ENCODE data around the gene RSL24D1. TPM values are rescaled to one million over a fixed set of nuclear protein-coding genes. Genes with fewer than 3 reads are reported as not detected.
A peak's percentile ranks its signal among the peaks of the same experiment; 100 is the strongest.

Gene RSL24D1
- total and polyA plus RNA-seq, 2 of the 13 experiments (the other 11 are each of a cell fraction or from before 2014, with no cell fraction given), result 58.8 to 100.0 TPM

DNA sequence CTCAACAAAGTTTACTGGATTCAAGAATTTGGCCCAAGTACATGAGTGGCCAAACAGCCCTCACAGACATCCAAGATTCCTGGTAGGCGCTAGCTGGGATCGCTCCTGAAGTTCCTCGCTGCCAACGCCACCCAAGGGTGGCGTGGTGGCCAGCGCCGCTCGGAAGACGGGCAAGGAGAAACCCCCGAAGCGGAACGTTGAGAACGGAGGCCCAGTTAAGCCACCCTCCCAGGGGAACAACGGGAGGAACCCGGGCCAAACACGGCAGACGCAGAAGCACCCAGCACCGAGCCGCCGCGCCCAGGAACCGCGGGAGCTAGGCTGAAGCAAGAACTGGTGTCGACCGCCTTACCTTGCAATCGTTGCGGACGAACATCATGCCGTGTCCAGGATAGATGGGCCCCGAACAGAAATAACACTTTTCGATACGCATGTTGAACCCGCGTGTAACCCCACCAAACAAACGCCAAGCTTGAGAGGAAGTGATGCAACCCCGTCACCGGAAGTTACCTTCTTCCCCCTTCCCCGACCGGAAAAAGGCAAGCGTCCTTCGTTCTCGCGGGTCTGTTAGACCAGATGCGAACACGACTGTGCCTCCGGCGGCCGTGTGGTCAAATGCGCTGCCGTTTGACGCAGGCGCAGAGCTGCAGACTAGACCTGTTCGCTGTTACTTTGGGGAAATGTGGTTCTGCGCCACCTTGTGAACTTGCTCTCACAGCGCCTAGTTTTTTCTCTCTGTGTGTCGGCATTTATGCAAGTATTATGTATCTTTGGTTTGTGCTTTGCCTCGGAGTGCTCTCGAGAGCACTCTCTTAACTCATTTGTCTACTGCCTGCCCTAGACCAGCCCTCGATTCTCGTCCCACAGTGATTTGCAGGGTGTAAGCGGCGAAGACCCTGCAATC lies at the start of gene RSL24D1 (continued):
- TF ChIP-seq, protein P1, sequence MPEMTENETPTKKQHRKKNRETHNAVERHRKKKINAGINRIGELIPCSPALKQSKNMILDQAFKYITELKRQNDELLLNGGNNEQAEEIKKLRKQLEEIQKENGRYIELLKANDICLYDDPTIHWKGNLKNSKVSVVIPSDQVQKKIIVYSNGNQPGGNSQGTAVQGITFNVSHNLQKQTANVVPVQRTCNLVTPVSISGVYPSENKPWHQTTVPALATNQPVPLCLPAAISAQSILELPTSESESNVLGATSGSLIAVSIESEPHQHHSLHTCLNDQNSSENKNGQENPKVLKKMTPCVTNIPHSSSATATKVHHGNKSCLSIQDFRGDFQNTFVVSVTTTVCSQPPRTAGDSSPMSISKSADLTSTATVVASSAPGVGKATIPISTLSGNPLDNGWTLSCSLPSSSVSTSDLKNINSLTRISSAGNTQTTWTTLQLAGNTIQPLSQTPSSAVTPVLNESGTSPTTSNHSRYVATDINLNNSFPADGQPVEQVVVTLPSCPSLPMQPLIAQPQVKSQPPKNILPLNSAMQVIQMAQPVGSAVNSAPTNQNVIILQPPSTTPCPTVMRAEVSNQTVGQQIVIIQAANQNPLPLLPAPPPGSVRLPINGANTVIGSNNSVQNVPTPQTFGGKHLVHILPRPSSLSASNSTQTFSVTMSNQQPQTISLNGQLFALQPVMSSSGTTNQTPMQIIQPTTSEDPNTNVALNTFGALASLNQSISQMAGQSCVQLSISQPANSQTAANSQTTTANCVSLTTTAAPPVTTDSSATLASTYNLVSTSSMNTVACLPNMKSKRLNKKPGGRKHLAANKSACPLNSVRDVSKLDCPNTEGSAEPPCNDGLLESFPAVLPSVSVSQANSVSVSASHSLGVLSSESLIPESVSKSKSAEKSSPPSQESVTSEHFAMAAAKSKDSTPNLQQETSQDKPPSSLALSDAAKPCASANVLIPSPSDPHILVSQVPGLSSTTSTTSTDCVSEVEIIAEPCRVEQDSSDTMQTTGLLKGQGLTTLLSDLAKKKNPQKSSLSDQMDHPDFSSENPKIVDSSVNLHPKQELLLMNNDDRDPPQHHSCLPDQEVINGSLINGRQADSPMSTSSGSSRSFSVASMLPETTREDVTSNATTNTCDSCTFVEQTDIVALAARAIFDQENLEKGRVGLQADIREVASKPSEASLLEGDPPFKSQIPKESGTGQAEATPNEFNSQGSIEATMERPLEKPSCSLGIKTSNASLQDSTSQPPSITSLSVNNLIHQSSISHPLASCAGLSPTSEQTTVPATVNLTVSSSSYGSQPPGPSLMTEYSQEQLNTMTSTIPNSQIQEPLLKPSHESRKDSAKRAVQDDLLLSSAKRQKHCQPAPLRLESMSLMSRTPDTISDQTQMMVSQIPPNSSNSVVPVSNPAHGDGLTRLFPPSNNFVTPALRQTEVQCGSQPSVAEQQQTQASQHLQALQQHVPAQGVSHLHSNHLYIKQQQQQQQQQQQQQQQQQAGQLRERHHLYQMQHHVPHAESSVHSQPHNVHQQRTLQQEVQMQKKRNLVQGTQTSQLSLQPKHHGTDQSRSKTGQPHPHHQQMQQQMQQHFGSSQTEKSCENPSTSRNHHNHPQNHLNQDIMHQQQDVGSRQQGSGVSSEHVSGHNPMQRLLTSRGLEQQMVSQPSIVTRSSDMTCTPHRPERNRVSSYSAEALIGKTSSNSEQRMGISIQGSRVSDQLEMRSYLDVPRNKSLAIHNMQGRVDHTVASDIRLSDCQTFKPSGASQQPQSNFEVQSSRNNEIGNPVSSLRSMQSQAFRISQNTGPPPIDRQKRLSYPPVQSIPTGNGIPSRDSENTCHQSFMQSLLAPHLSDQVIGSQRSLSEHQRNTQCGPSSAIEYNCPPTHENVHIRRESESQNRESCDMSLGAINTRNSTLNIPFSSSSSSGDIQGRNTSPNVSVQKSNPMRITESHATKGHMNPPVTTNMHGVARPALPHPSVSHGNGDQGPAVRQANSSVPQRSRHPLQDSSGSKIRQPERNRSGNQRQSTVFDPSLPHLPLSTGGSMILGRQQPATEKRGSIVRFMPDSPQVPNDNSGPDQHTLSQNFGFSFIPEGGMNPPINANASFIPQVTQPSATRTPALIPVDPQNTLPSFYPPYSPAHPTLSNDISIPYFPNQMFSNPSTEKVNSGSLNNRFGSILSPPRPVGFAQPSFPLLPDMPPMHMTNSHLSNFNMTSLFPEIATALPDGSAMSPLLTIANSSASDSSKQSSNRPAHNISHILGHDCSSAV (CRISPR knock-in tag; IDR thresholded peaks at IDR 0.05; ENCODE audit: borderline replicate concordance), result no peak
- TF ChIP-seq TAF1 (CRISPR knock-in tag; IDR thresholded peaks at IDR 0.05), result peak; percentile 82
- 0 out of 2 replicates have a peak, but pooled peaks have one; percentile 68 for TF ChIP-seq RFXANK (CRISPR knock-in tag; IDR thresholded peaks at IDR 0.05)
- TF ChIP-seq SIN3B (IDR thresholded peaks at IDR 0.05; ENCODE audit: low read length), result peak; percentile 19
- TF ChIP-seq ZNF724P (CRISPR knock-in tag; IDR thresholded peaks at IDR 0.05; ENCODE audit: borderline replicate concordance), result 0 out of 2 replicates have a peak, but pooled peaks have one; percentile 52
- TF ChIP-seq, protein P2, sequence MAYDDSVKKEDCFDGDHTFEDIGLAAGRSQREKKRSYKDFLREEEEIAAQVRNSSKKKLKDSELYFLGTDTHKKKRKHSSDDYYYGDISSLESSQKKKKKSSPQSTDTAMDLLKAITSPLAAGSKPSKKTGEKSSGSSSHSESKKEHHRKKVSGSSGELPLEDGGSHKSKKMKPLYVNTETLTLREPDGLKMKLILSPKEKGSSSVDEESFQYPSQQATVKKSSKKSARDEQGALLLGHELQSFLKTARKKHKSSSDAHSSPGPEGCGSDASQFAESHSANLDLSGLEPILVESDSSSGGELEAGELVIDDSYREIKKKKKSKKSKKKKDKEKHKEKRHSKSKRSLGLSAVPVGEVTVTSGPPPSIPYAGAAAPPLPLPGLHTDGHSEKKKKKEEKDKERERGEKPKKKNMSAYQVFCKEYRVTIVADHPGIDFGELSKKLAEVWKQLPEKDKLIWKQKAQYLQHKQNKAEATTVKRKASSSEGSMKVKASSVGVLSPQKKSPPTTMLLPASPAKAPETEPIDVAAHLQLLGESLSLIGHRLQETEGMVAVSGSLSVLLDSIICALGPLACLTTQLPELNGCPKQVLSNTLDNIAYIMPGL (CRISPR knock-in tag; IDR thresholded peaks at IDR 0.05; ENCODE audit: borderline replicate concordance in 1 of 2, low read depth in 1 of 2), result peak; percentile 66 to 88; a peak in 3 of 4 replicates
- TF ChIP-seq DR1 (CRISPR knock-in tag; IDR thresholded peaks at IDR 0.05), result peak; percentile 59; the same call in 1 of the 2 replicates
- peak; percentile 96 for TF ChIP-seq KMT2B (CRISPR knock-in tag; IDR thresholded peaks at IDR 0.05)
- TF ChIP-seq NR2C2 (CRISPR knock-in tag; IDR thresholded peaks at IDR 0.05; ENCODE audit: borderline replicate concordance), result peak; percentile 87
- TF ChIP-seq, protein P3, sequence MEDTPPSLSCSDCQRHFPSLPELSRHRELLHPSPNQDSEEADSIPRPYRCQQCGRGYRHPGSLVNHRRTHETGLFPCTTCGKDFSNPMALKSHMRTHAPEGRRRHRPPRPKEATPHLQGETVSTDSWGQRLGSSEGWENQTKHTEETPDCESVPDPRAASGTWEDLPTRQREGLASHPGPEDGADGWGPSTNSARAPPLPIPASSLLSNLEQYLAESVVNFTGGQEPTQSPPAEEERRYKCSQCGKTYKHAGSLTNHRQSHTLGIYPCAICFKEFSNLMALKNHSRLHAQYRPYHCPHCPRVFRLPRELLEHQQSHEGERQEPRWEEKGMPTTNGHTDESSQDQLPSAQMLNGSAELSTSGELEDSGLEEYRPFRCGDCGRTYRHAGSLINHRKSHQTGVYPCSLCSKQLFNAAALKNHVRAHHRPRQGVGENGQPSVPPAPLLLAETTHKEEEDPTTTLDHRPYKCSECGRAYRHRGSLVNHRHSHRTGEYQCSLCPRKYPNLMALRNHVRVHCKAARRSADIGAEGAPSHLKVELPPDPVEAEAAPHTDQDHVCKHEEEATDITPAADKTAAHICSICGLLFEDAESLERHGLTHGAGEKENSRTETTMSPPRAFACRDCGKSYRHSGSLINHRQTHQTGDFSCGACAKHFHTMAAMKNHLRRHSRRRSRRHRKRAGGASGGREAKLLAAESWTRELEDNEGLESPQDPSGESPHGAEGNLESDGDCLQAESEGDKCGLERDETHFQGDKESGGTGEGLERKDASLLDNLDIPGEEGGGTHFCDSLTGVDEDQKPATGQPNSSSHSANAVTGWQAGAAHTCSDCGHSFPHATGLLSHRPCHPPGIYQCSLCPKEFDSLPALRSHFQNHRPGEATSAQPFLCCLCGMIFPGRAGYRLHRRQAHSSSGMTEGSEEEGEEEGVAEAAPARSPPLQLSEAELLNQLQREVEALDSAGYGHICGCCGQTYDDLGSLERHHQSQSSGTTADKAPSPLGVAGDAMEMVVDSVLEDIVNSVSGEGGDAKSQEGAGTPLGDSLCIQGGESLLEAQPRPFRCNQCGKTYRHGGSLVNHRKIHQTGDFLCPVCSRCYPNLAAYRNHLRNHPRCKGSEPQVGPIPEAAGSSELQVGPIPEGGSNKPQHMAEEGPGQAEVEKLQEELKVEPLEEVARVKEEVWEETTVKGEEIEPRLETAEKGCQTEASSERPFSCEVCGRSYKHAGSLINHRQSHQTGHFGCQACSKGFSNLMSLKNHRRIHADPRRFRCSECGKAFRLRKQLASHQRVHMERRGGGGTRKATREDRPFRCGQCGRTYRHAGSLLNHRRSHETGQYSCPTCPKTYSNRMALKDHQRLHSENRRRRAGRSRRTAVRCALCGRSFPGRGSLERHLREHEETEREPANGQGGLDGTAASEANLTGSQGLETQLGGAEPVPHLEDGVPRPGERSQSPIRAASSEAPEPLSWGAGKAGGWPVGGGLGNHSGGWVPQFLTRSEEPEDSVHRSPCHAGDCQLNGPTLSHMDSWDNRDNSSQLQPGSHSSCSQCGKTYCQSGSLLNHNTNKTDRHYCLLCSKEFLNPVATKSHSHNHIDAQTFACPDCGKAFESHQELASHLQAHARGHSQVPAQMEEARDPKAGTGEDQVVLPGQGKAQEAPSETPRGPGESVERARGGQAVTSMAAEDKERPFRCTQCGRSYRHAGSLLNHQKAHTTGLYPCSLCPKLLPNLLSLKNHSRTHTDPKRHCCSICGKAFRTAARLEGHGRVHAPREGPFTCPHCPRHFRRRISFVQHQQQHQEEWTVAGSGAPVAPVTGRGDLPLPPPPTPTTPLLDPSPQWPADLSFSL (CRISPR knock-in tag; IDR thresholded peaks at IDR 0.05), result no peak
- TF ChIP-seq ZBTB8A (CRISPR knock-in tag; IDR thresholded peaks at IDR 0.05; ENCODE audit: borderline replicate concordance, low read depth), result no peak

Measured in HepG2 (cell line).